Activated CD4-positive, alpha-beta memory T cell treated with anti-CD3 and anti-CD28 coated beads for 36 hours (primary cell): ENCODE data around the gene RAD51B. TPM values are rescaled to one million over a fixed set of nuclear protein-coding genes. Genes with fewer than 3 reads are reported as not detected.

ENCODE experiments used
- CTCF ChIA-PET: fragments of 350-600 bp; sonication (Branson Sonifier 250); formaldehyde crosslinking; loops from one replicate; lab custom pipeline; 2021; ENCODE audit warnings: antibody characterized with exemption, inconsistent platforms; lab: Charles Lee
- POLR2A ChIA-PET: fragments of 350-600 bp; sonication (Branson Sonifier 250); formaldehyde crosslinking; loops from one replicate; lab custom pipeline; 2021; ENCODE audit warnings: antibody characterized with exemption; lab: Charles Lee
- DNase-seq: peaks from one replicate; pipeline ENCODE4 v3.0.0-alpha.2; 2020
- H3K27ac Mint-ChIP-seq: one replicate; pipeline ENCODE4 v1.8.0; 2021; ENCODE audit warnings: mixed read lengths
- H3K27me3 Mint-ChIP-seq: one replicate; pipeline ENCODE4 v1.8.0; 2021; ENCODE audit warnings: mixed read lengths
- H3K36me3 Mint-ChIP-seq: one replicate; pipeline ENCODE4 v1.8.0; 2021; ENCODE audit warnings: mixed read lengths
- H3K4me1 Mint-ChIP-seq: one replicate; pipeline ENCODE4 v1.8.0; 2021; ENCODE audit warnings: low read depth, mixed read lengths
- H3K4me3 Mint-ChIP-seq: one replicate; pipeline ENCODE4 v1.8.0; 2021; ENCODE audit warnings: mild to moderate bottlenecking, mixed read lengths
- H3K9me3 Mint-ChIP-seq: one replicate; pipeline ENCODE4 v1.8.0; 2021; ENCODE audit warnings: mixed read lengths
- intact Hi-C: fragments of 100-400 bp; cut with micrococcal nuclease; formaldehyde crosslinking; loops from one replicate; pipeline ENCODE4 v1.15.1; 2023
- total RNA-seq, 2 experiments: library from RNA; stranded (reverse); gene quantifications; one replicate each; pipeline ENCODE4 v1.2.3, GENCODE V29; 2021

RAD51B gene
- total RNA-seq, 2 experiments from 2014 or later: 32.3 to 34.3 TPM

GRCh38 chr14:68268197-68268596 is 448.6 kb downstream of the RAD51B start:
- Mint-ChIP-seq H3K9me3 (no peaks in the 10 kb centered on the region), H3K27me3 (no peaks in the 10 kb centered on the region), H3K27ac (no peak overlapping the region), H3K4me3 (no peak overlapping the region), H3K4me1 (peaks cover 43% of the 10 kb centered on the region), H3K36me3 (no peaks in the 10 kb centered on the region)
- CTCF ChIA-PET: interaction anchor here (0.6 kb wide), 1 partner anchor 19 kb away, joined by 4 read pairs; no protein-coding TSS in a partner anchor
- intact Hi-C loops: no loop called here
- no peak for DNase-seq
- POLR2A ChIA-PET: no interaction called here

- Mint-ChIP-seq H3K9me3 (no peaks in the 10 kb centered on the region), H3K36me3 (no peaks in the 10 kb centered on the region), H3K4me1 (peaks cover 42% of the 10 kb centered on the region), H3K27ac (no peak overlapping the region), H3K4me3 (no peak overlapping the region), H3K27me3 (no peaks in the 10 kb centered on the region)
- intact Hi-C loops: no loop called here
- no peak for DNase-seq
- CTCF ChIA-PET: no interaction called here
- POLR2A ChIA-PET: no interaction called here
These were observed 449.1 kb downstream of the RAD51B start for GRCh38 chr14:68268719-68269118.

- Mint-ChIP-seq H3K9me3 (no peaks in the 10 kb centered on the region), H3K27ac (no peak overlapping the region), H3K27me3 (no peaks in the 10 kb centered on the region), H3K4me1 (peaks cover 40% of the 10 kb centered on the region), H3K36me3 (no peaks in the 10 kb centered on the region), H3K4me3 (no peak overlapping the region)
- intact Hi-C loops: no loop called here
- no peak for DNase-seq
- ChIA-PET POLR2A (no interaction called here), CTCF (no interaction called here)
These were observed 449.8 kb downstream of the RAD51B start for GRCh38 chr14:68269136-68269927.

- H3K9me3 Mint-ChIP-seq: no peaks in the 10 kb centered on the region
- peaks cover 46% of the 10 kb centered on the region for H3K4me1 Mint-ChIP-seq
- no peak overlapping the region for H3K4me3 Mint-ChIP-seq
- no peaks in the 10 kb centered on the region for H3K27me3 Mint-ChIP-seq
- intact Hi-C loops: no loop called here
- ChIA-PET CTCF (no interaction called here), POLR2A (no interaction called here)
- H3K36me3 Mint-ChIP-seq: no peaks in the 10 kb centered on the region
- H3K27ac Mint-ChIP-seq: no peak overlapping the region
- DNase-seq: no peak
These were observed 450.8 kb downstream of the RAD51B start for GRCh38 chr14:68270342-68270741.

- intact Hi-C loops: no loop called here
- CTCF ChIA-PET: interaction anchor here (1.0 to 1.2 kb wide), 2 partner anchors 11 to 16 kb away, joined by 3 read pairs; no protein-coding TSS in a partner anchor
- H3K9me3 Mint-ChIP-seq: no peaks in the 10 kb centered on the region
- H3K4me1 Mint-ChIP-seq: peaks cover 55% of the 10 kb centered on the region
- no peak for DNase-seq
- H3K27me3 Mint-ChIP-seq: no peaks in the 10 kb centered on the region
- POLR2A ChIA-PET: interaction anchor here (0.7 kb wide), 1 partner anchor 220 kb away, joined by 5 read pairs; no protein-coding TSS in a partner anchor
- H3K4me3 Mint-ChIP-seq: no peak overlapping the region
- no peak overlapping the region for H3K27ac Mint-ChIP-seq
- no peaks in the 10 kb centered on the region for H3K36me3 Mint-ChIP-seq
These were observed 452.4 kb downstream of the RAD51B start for GRCh38 chr14:68271913-68272391.

GRCh38 chr14:68273413-68273812 is 453.8 kb downstream of the RAD51B start:
- Mint-ChIP-seq H3K36me3 (no peaks in the 10 kb centered on the region), H3K27me3 (no peaks in the 10 kb centered on the region), H3K4me1 (peaks cover 43% of the 10 kb centered on the region), H3K9me3 (no peaks in the 10 kb centered on the region), H3K4me3 (no peak overlapping the region), H3K27ac (no peak overlapping the region)
- ChIA-PET POLR2A (no interaction called here), CTCF (no interaction called here)
- intact Hi-C loops: no loop called here
- DNase-seq: no peak

- Mint-ChIP-seq H3K27me3 (no peaks in the 10 kb centered on the region), H3K4me1 (peaks cover 30% of the 10 kb centered on the region), H3K9me3 (no peaks in the 10 kb centered on the region), H3K27ac (no peak overlapping the region), H3K36me3 (no peaks in the 10 kb centered on the region), H3K4me3 (no peak overlapping the region)
- ChIA-PET POLR2A (interaction anchor here (0.6 to 1.5 kb wide), 4 partner anchors 11 to 171 kb away, joined by 3 to 4 read pairs (median 3); no protein-coding TSS in a partner anchor), CTCF (interaction anchor here (1.8 to 2.0 kb wide), 2 partner anchors 11 to 26 kb away, joined by 4 to 8 read pairs; no protein-coding TSS in a partner anchor)
- intact Hi-C loops: loop anchor here (1.0 kb wide), 1 partner anchor 9 kb away; no protein-coding TSS in a partner anchor
- no peak for DNase-seq
These were observed 455.1 kb downstream of the RAD51B start for GRCh38 chr14:68274725-68275124.

GRCh38 chr14:68278576-68279436 is 459.2 kb downstream of the RAD51B start:
- Mint-ChIP-seq H3K4me3 (no peak overlapping the region), H3K9me3 (no peaks in the 10 kb centered on the region), H3K27ac (no peak overlapping the region), H3K36me3 (no peaks in the 10 kb centered on the region), H3K4me1 (peaks cover 42% of the 10 kb centered on the region), H3K27me3 (no peaks in the 10 kb centered on the region)
- ChIA-PET CTCF (no interaction called here), POLR2A (interaction anchor here (0.5 kb wide), 1 partner anchor 141 kb away, joined by 6 read pairs; no protein-coding TSS in a partner anchor)
- intact Hi-C loops: no loop called here
- DNase-seq: no peak

- peaks cover 48% of the 10 kb centered on the region for H3K4me1 Mint-ChIP-seq
- no peaks in the 10 kb centered on the region for H3K9me3 Mint-ChIP-seq
- no peak overlapping the region for H3K27ac Mint-ChIP-seq
- no peaks in the 10 kb centered on the region for H3K27me3 Mint-ChIP-seq
- ChIA-PET POLR2A (no interaction called here), CTCF (no interaction called here)
- DNase-seq: no peak
- H3K36me3 Mint-ChIP-seq: no peaks in the 10 kb centered on the region
- intact Hi-C loops: no loop called here
- no peak overlapping the region for H3K4me3 Mint-ChIP-seq
These were observed 459.8 kb downstream of the RAD51B start for GRCh38 chr14:68279437-68279720.

- CTCF ChIA-PET: no interaction called here
These were observed 460.2 kb downstream of the RAD51B start for GRCh38 chr14:68279777-68280233.

GRCh38 chr14:68281497-68281896 is 461.9 kb downstream of the RAD51B start:
- no peaks in the 10 kb centered on the region for H3K36me3 Mint-ChIP-seq
- H3K4me3 Mint-ChIP-seq: no peak overlapping the region
- ChIA-PET POLR2A (no interaction called here), CTCF (no interaction called here)
- intact Hi-C loops: loop anchor here (5.0 to 10.0 kb wide), 4 partner anchors 49 to 403 kb away; no protein-coding TSS in a partner anchor
- peaks cover 51% of the 10 kb centered on the region for H3K4me1 Mint-ChIP-seq
- H3K27me3 Mint-ChIP-seq: no peaks in the 10 kb centered on the region
- H3K27ac Mint-ChIP-seq: no peak overlapping the region
- DNase-seq: no peak
- no peaks in the 10 kb centered on the region for H3K9me3 Mint-ChIP-seq

More at GRCh38 chr14:68279777-68280233, 460.2 kb downstream of the RAD51B start:
- Mint-ChIP-seq H3K4me1 (peaks cover 50% of the 10 kb centered on the region), H3K27ac (no peak overlapping the region), H3K36me3 (no peaks in the 10 kb centered on the region), H3K27me3 (no peaks in the 10 kb centered on the region), H3K4me3 (no peak overlapping the region), H3K9me3 (no peaks in the 10 kb centered on the region)
- no peak for DNase-seq
- POLR2A ChIA-PET: no interaction called here
- intact Hi-C loops: loop anchor here (5.0 to 10.0 kb wide), 4 partner anchors 48 to 405 kb away; no protein-coding TSS in a partner anchor
